ENCODE measurements around the gene ARHGEF10L.
A peak's percentile ranks its signal among the peaks of the same experiment; 100 is the strongest.

ARHGEF10L gene

DNA sequence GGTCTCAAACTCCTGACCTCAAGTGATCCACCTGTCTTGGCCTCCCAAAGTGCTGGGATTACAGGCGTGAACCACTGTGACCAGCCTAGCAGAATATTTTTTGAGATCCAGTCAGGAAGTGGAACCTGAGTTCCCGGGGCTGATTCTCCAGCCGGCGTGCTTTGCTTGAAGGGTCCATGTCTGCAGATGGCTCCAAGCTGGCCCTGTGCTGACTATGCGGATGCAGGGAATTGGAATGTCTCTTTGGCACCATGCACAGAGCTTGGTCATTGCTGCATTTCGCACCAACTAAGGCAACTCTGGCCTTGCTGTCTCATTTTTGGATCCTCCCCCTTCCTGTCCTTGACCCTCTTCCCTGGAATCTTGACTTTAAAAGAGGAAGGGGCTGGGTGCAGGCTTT lies 28.1 kb downstream of the ARHGEF10L start:
- POLR2A ChIA-PET = no interaction called here
- TF ChIP-seq, protein P1, sequence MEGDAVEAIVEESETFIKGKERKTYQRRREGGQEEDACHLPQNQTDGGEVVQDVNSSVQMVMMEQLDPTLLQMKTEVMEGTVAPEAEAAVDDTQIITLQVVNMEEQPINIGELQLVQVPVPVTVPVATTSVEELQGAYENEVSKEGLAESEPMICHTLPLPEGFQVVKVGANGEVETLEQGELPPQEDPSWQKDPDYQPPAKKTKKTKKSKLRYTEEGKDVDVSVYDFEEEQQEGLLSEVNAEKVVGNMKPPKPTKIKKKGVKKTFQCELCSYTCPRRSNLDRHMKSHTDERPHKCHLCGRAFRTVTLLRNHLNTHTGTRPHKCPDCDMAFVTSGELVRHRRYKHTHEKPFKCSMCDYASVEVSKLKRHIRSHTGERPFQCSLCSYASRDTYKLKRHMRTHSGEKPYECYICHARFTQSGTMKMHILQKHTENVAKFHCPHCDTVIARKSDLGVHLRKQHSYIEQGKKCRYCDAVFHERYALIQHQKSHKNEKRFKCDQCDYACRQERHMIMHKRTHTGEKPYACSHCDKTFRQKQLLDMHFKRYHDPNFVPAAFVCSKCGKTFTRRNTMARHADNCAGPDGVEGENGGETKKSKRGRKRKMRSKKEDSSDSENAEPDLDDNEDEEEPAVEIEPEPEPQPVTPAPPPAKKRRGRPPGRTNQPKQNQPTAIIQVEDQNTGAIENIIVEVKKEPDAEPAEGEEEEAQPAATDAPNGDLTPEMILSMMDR (IDR thresholded peaks at IDR 0.05; ENCODE audit: insufficient read depth, low read length, missing control alignments) = no peak
- DNase-seq (ENCODE audit: low read depth, low spot score) = no peak
- no peak overlapping the region for H3K4me3 ChIP-seq (ENCODE audit: low read depth, low read length)
- CTCF ChIA-PET = interaction anchor here (1.1 to 3.1 kb wide), 5 partner anchors 10 to 87 kb away, joined by 3 to 12 read pairs (median 5); no protein-coding TSS in a partner anchor

DNA sequence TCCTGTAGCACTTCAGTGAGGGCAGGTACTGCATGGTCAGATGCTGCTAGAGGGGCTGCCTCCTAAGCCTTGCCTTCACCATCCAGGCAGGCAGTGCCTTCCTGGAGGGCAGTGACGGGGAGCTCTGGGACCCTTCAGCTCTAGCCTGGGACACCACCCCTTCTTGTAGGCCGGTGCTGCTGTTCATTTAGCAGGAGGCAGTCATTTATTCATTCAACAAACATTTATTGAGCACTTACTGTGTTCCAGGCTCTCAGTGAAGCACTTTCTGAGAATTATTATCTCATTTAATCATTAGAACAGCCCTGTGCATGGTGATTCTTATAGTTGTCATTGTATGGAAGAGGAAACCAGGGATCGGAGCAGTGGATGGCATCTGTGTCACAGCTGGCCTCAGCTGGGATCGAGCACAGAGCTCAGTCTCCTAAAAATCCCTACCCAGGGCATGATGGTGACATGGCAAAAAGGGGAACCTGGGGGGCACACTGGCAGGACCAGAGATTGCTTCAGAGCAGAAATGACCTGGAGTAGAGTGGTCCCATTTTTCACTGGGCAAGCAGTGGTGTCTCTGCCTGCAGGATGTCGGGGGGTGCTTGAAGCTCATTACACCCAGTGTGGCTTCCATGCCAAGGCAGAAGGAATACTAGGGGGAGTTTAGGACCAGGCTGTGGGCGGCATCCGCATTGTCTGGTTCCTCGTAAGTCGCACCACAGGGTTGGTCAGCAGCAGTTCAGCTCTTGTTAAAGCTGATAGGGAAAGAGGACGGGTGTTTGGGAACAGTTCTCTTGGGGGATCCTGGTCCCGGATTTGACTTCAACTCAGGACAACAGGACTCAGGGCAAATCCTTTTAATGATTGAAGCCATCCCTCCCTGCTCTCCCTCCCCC lies 28.8 kb downstream of the ARHGEF10L start:
- CTCF ChIA-PET = interaction anchor here (1.1 to 3.1 kb wide), 6 partner anchors 11 to 86 kb away, joined by 3 to 12 read pairs (median 4); no protein-coding TSS in a partner anchor
- TF ChIP-seq, protein P1 (IDR thresholded peaks at IDR 0.05; ENCODE audit: insufficient read depth, low read length, missing control alignments) = no peak
- POLR2A ChIA-PET = interaction anchor here (0.8 to 1.4 kb wide), 2 partner anchors 14 to 30 kb away, joined by 5 to 11 read pairs; no protein-coding TSS in a partner anchor
- no peak overlapping the region for H3K4me3 ChIP-seq (ENCODE audit: low read depth, low read length)
- DNase-seq (ENCODE audit: low read depth, low spot score) = no peak

DNA sequence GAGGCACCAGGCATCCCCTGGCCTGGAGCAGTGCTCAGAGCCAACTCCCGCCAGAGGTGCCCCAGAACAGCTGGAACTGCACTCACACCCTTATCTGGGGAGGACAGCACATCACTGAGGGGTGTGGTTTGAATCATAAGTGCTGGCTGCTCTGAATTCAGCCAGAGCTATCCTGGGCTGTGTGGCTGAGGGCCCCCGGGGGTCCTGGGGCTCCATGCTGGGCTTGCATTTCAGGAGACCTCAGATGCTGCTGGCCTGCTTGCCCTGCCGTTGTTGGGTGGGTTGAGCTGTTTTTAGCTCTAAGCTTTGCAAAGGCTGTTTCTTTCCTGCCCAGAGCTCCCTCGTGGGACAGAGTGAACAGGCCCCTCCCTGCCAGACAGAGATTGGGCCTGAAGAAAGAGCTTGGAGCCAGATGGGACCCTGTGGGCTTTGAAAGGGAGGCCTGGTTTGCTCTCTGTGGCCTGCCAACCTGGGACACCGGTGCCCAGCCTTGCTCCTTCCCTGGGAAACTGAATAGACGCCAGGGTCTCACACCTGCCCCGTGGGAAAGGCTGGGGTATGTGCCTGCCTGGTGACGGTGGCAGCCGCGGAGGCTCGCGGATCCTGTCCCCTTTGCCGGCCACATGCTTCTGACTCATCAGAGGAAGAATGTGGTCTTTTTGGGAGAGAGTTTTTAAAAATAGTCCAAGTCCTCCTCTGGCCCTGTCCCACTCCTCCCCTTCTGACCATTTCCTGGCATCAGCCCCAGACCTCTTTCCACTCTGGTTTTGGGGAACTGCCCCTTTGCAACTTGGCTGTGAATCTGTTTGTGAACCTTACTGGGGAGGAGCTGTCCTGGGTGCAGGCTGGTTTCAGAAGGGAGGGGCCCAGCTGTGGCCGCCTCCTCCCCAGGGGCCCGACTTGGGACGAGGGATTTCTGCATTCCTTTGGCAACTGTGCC lies 30.0 kb downstream of the ARHGEF10L start:
- POLR2A ChIA-PET = interaction anchor here (0.7 to 1.4 kb wide), 5 partner anchors 16 to 31 kb away, joined by 3 to 11 read pairs (median 5); no protein-coding TSS in a partner anchor
- peak; percentile 71 for DNase-seq (ENCODE audit: low read depth, low spot score)
- CTCF ChIA-PET = interaction anchor here (1.4 to 3.1 kb wide), 4 partner anchors 16 to 37 kb away, joined by 3 to 12 read pairs (median 5); no protein-coding TSS in a partner anchor
- TF ChIP-seq, protein P1 (IDR thresholded peaks at IDR 0.05; ENCODE audit: insufficient read depth, low read length, missing control alignments) = no peak
- no peak overlapping the region for H3K4me3 ChIP-seq (ENCODE audit: low read depth, low read length)

DNA sequence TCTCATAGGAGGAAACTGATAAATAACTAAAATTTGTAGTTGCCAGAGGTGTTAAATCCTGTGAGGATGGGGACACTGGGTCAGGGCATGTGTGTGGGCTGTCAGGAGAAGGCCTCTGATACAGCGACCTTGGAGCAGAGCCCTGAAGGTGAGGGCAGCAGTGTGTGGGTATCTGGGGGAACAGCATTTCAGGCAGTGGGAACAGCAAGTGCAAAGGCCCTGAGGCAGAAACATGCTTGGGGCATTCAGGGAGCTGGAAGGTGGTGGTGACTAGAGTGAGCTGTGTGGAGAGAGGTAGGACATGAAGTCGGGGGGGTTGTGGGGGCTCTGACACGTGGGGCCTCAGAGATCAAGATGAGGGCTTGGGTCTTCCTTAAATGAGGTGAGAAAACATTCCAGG lies 30.7 kb downstream of the ARHGEF10L start:
- CTCF ChIA-PET = interaction anchor here (1.4 to 3.1 kb wide), 2 partner anchors 29 to 37 kb away, joined by 5 to 12 read pairs; no protein-coding TSS in a partner anchor
- POLR2A ChIA-PET = interaction anchor here (0.7 to 1.3 kb wide), 2 partner anchors 16 to 18 kb away, joined by 3 to 5 read pairs; no protein-coding TSS in a partner anchor
- H3K4me3 ChIP-seq (ENCODE audit: low read depth, low read length) = no peak overlapping the region
- TF ChIP-seq, protein P1 (IDR thresholded peaks at IDR 0.05; ENCODE audit: insufficient read depth, low read length, missing control alignments) = no peak
- DNase-seq (ENCODE audit: low read depth, low spot score) = no peak

DNA sequence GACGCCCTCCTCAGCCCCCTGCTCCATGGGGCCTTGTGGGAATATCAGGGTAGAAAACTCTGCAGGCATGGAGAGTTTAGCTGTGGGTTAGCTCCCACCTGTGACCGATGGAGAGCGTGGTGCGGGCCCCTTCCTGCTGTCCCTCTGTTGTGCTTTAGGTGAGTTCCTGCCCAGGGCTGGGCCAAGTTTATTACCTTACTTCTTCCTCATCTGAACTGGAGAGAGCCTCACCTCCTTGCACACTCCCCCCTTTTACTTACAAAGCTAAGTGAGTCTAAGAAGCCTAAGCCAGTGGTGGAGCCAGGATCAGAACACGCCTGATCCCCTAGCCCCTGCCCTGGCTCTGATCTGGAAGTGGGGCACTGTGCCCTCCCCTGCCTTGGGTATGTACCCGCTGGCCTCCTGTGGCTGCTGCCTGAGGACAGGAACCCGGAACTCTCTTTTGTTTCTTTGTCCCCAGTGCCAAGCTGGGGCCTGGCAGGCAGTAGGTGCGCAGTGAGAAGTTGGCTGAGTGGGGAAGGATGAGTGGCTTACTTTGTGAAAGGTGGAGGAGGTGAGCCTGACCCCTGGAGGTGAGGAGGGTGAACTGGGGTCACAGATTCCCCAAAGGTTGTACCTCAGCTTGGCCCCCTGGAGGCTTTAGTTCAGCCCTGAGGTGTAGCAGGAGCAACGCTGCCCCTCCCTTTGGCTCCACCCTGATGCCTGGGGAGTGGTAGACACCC lies 32.9 kb downstream of the ARHGEF10L start:
- DNase-seq (ENCODE audit: low read depth, low spot score) = no peak
- CTCF ChIA-PET = interaction anchor here (1.1 to 4.0 kb wide), 5 partner anchors 11 to 71 kb away, joined by 3 to 16 read pairs (median 9); no protein-coding TSS in a partner anchor
- POLR2A ChIA-PET = no interaction called here
- TF ChIP-seq, protein P1 (IDR thresholded peaks at IDR 0.05; ENCODE audit: insufficient read depth, low read length, missing control alignments) = no peak
- no peak overlapping the region for H3K4me3 ChIP-seq (ENCODE audit: low read depth, low read length)

All from AG04449 (cell line).